HEK293T (cell line): ENCODE measurements around the gene GRPEL1.

Experiments used
- FOXA1 ChIP-seq: fragments of 450-650 bp; IDR thresholded peaks from 2 replicates; pipeline ENCODE4 v1.6.1; 2016; ENCODE audit warnings: mild to moderate bottlenecking
- FOXM1 ChIP-seq: fragments of 450-650 bp; IDR thresholded peaks from 2 replicates; pipeline ENCODE4 v1.6.1; 2017; ENCODE audit warnings: mild to moderate bottlenecking, borderline replicate concordance

GRCh38 chr4:7013175-7013574 lies 54.7 kb downstream of the GRPEL1 start:
- TF ChIP-seq FOXM1 (no peak), FOXA1 (no peak)
